ENCODE data around the gene CLCN3. TPM values are rescaled to one million over a fixed set of nuclear protein-coding genes. Genes with fewer than 3 reads are reported as not detected.

Gene CLCN3
- polyA plus RNA-seq, 4 donors = 8.6 to 48.3 (median 19.4) TPM

DNA sequence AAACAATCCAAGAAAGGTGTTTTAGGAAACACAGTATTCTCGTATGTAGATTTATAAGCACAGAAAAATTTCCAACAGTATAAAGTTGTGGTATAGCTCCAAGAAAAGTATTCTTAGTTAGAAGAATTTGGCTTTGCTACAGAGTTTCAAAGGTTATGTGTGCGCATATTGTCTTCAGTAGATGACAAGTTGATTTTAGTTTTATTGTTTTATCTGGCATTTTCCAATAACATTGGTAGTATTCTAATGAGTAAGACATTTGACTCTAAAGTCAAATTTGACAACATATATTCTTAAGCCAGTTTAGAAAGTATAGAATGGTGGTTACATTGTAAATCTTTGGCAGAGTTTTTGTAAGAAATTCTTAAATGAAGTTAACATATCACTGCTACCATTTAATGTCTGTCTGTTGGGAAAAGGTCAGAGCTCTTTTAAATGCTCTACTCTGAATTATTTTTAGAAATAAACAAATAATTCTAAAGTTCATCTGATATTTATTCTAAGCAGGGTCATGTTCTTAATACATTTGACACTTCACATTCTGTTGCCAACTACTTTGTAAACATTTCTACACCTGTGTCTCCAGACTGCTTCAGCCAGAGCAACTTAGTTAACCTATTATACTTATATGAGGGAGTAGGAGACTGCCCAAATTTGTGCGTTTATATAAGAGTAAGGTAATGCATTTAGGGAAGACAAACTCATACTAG lies 30.0 kb downstream of the CLCN3 start:
- Histone ChIP-seq H3K9me3 (ENCODE audit: control insufficient read depth in 2 of 2, insufficient read depth in 1 of 2, low read depth in 1 of 2, low read length in 1 of 2) (no peaks in the 10 kb centered on the region), H3K4me3 (ENCODE audit: low read depth in 1 of 3, low read length in 3 of 3) (no peak overlapping the region), H3K36me3 (ENCODE audit: control insufficient read depth in 3 of 3, insufficient read depth in 2 of 3, low read depth in 1 of 3, low read length in 3 of 3) (peaks cover 0 to 6% (median 0%) of the 10 kb centered on the region in 3 donors), H3K4me1 (ENCODE audit: control insufficient read depth in 3 of 3, insufficient read depth in 2 of 3, low read depth in 1 of 3, low read length in 2 of 3) (peaks cover 0 to 4% (median 3%) of the 10 kb centered on the region in 3 donors), H3K27ac (ENCODE audit: low read depth in 1 of 3, low read length in 2 of 3) (no peak overlapping the region), H3K27me3 (ENCODE audit: control insufficient read depth in 3 of 3, insufficient read depth in 3 of 3, low read length in 3 of 3) (no peaks in the 10 kb centered on the region)
- FAIRE-seq (peak; percentile 23), DNase-seq (peak in 1 of 2 donors; percentile 16)
- WGBS, 3 donors = 18 to 51% (median 36%) methylated on average over 3 of the region's 3 CpGs

DNA sequence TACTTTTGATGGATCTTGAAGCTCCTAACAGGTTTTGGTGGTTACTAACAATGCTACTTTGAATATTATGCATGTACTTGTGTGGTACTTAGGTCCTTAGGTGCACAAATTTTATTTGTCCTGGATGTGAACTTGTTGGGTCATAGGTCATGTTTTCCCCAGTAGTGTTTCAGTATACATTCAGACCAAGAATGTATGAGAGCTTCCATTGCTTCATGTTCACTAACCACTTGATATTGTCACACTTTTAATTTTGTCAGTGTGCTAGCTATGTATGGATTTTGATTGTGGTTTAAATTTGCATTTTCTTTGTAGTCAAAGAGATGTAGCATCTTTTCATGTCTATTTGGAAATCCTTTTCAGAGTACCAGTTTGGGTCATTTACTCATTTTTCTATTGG lies 32.2 kb downstream of the CLCN3 start:
- Histone ChIP-seq H3K9me3 (ENCODE audit: control insufficient read depth in 2 of 2, insufficient read depth in 1 of 2, low read depth in 1 of 2, low read length in 1 of 2) (no peaks in the 10 kb centered on the region), H3K27me3 (ENCODE audit: control insufficient read depth in 3 of 3, insufficient read depth in 3 of 3, low read length in 3 of 3) (no peaks in the 10 kb centered on the region), H3K27ac (ENCODE audit: low read depth in 1 of 3, low read length in 2 of 3) (no peak overlapping the region), H3K4me1 (ENCODE audit: control insufficient read depth in 3 of 3, insufficient read depth in 2 of 3, low read depth in 1 of 3, low read length in 2 of 3) (peaks cover 3 to 7% (median 3%) of the 10 kb centered on the region in 3 donors), H3K4me3 (ENCODE audit: low read depth in 1 of 3, low read length in 3 of 3) (no peak overlapping the region), H3K36me3 (ENCODE audit: control insufficient read depth in 3 of 3, insufficient read depth in 2 of 3, low read depth in 1 of 3, low read length in 3 of 3) (peaks cover 0 to 8% (median 2%) of the 10 kb centered on the region in 3 donors)
- FAIRE-seq (no peak), DNase-seq (no peak)

DNA sequence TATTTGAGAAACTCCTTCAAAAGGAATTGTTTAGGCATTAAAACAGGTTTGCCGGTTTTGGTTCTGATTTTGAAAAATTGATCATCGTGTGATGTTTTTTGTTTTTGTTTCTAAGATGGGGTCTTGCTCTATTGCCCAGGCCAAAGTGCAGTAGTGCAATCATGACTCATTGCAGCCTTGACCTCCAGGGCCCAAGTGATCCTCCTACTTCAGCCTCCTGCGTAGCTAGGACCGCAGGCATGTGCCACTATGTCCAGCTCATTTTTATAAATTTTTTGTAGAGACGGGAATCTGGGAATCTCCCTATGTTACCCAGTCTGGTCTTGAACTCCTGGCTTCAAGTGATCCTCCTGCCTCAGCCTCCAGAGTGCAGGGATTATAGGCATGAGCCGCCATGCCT lies 35.0 kb downstream of the CLCN3 start:
- WGBS, 3 donors = 92 to 97% (median 96%) methylated on average over 6 of the region's 6 CpGs
- peaks cover 0 to 8% (median 2%) of the 10 kb centered on the region in 3 donors for H3K36me3 ChIP-seq (ENCODE audit: control insufficient read depth in 3 of 3, insufficient read depth in 2 of 3, low read depth in 1 of 3, low read length in 3 of 3)
- H3K27ac ChIP-seq (ENCODE audit: low read depth in 1 of 3, low read length in 2 of 3) = no peak overlapping the region
- H3K4me1 ChIP-seq (ENCODE audit: control insufficient read depth in 3 of 3, insufficient read depth in 2 of 3, low read depth in 1 of 3, low read length in 2 of 3) = peaks cover 0 to 19% (median 3%) of the 10 kb centered on the region in 3 donors
- H3K27me3 ChIP-seq (ENCODE audit: control insufficient read depth in 3 of 3, insufficient read depth in 3 of 3, low read length in 3 of 3) = no peaks in the 10 kb centered on the region
- H3K9me3 ChIP-seq (ENCODE audit: control insufficient read depth in 2 of 2, insufficient read depth in 1 of 2, low read depth in 1 of 2, low read length in 1 of 2) = no peaks in the 10 kb centered on the region
- H3K4me3 ChIP-seq (ENCODE audit: low read depth in 1 of 3, low read length in 3 of 3) = no peak overlapping the region
- DNase-seq (no peak), FAIRE-seq (no peak)

DNA sequence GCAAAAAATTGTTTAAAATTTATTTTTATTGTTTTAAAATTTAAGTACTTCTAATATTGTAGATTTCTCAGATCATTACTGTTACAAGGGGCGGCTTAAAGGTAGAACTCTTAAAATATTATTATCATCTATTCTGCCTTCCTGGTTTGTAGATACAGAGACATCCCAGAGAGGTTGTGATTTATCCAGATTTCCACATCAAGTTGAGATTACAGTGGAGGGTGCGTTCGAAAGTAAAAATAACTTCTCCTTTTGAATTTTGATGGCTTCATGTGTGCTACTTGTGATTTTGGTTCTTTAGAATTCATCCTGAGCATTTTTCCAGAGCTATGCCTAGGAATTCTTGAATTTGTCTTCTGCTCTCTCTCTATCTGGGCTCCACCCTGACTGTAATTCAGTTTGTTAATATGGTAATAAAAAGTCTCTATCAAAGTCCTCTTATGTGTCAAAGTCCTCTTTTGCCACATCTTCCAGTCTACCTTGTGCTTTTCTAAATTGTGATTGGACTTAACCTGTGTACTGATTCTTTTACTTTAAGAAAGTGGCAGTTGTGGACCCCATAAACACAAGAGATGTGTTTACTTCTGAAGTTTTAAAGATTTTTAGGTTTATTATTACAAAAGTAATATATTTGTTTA lies 37.2 kb downstream of the CLCN3 start:
- peak; percentile 84 to 87 for DNase-seq
- H3K27me3 ChIP-seq (ENCODE audit: control insufficient read depth in 3 of 3, insufficient read depth in 3 of 3, low read length in 3 of 3) = no peaks in the 10 kb centered on the region
- no peak for FAIRE-seq
- no peak overlapping the region for H3K4me3 ChIP-seq (ENCODE audit: low read depth in 1 of 3, low read length in 3 of 3)
- H3K4me1 ChIP-seq (ENCODE audit: control insufficient read depth in 3 of 3, insufficient read depth in 2 of 3, low read depth in 1 of 3, low read length in 2 of 3) = peaks cover 0 to 19% (median 3%) of the 10 kb centered on the region in 3 donors
- peak overlapping the region in 2 of 3 donors; percentile 20 to 91 for H3K27ac ChIP-seq (ENCODE audit: low read depth in 1 of 3, low read length in 2 of 3)
- H3K36me3 ChIP-seq (ENCODE audit: control insufficient read depth in 3 of 3, insufficient read depth in 2 of 3, low read depth in 1 of 3, low read length in 3 of 3) = peaks cover 0 to 8% (median 2%) of the 10 kb centered on the region in 3 donors
- WGBS, 3 donors = 21 to 57% (median 41%) methylated on average over 3 of the region's 3 CpGs
- no peaks in the 10 kb centered on the region for H3K9me3 ChIP-seq (ENCODE audit: control insufficient read depth in 2 of 2, insufficient read depth in 1 of 2, low read depth in 1 of 2, low read length in 1 of 2)

DNA sequence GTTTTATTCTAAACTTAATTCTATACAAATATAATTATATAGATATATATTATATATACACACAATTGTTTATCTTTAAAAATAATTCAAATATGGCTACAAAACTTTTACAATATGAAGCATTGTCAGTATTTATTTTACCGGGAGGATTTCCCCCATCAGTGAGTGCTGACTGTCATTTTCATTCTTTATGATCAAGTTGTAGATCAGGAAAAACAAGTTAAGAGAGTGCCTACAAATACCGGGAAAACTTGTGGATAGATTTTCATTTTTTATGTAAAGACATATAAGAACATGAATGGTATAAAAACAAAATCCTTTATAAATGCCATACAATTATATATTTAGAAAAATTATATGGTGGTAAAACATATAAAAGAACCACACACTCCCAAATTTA lies 37.8 kb downstream of the CLCN3 start:
- no peak overlapping the region for H3K4me3 ChIP-seq (ENCODE audit: low read depth in 1 of 3, low read length in 3 of 3)
- no peaks in the 10 kb centered on the region for H3K27me3 ChIP-seq (ENCODE audit: control insufficient read depth in 3 of 3, insufficient read depth in 3 of 3, low read length in 3 of 3)
- H3K9me3 ChIP-seq (ENCODE audit: control insufficient read depth in 2 of 2, insufficient read depth in 1 of 2, low read depth in 1 of 2, low read length in 1 of 2) = no peaks in the 10 kb centered on the region
- no peak for FAIRE-seq
- H3K27ac ChIP-seq (ENCODE audit: low read depth in 1 of 3, low read length in 2 of 3) = peak overlapping the region in 1 of 3 donors; percentile 91
- H3K4me1 ChIP-seq (ENCODE audit: control insufficient read depth in 3 of 3, insufficient read depth in 2 of 3, low read depth in 1 of 3, low read length in 2 of 3) = peaks cover 0 to 20% (median 3%) of the 10 kb centered on the region in 3 donors
- 14 to 64% (median 26%) methylated on average over 2 of the region's 2 CpGs for WGBS, 3 donors
- H3K36me3 ChIP-seq (ENCODE audit: control insufficient read depth in 3 of 3, insufficient read depth in 2 of 3, low read depth in 1 of 3, low read length in 3 of 3) = peaks cover 0 to 7% (median 2%) of the 10 kb centered on the region in 3 donors
- peak; percentile 22 to 35 for DNase-seq

DNA sequence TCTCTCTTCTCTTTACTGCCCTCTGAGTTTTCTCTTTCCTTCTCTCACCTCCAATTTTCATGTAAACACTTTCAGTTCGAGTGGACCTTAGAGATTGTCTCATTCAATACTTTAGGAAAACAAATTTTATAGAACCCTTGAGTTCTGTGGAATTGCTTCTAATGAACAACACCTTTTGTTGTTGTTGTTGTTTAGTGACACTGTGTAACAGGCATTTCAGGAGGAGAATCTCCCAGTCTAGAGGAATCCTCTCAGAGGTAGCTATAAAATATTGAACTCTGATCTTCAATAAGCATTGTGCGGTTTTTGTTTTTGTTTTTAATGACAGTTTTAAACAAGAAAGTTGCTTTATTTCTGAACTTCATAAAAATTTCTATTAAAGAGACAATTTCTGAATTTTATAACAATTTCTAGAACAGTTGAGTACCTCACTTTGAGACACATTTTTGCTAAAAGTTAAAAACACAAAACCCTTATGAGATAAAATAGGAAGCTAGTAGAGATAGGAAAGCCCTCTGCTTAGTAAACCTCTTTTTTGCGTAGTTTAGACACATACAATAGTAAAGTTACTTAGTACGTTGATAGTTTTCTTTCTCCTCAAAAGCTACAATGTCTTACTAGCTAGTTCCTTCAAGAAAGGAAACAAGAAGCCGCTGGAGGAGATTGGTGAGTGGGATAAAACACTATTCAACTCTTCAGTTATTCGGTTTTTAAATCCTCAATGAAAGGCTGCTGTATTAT lies 38.8 kb downstream of the CLCN3 start:
- Histone ChIP-seq H3K4me3 (ENCODE audit: low read depth in 1 of 3, low read length in 3 of 3) (no peak overlapping the region), H3K36me3 (ENCODE audit: control insufficient read depth in 3 of 3, insufficient read depth in 2 of 3, low read depth in 1 of 3, low read length in 3 of 3) (peaks cover 0 to 6% (median 2%) of the 10 kb centered on the region in 3 donors), H3K4me1 (ENCODE audit: control insufficient read depth in 3 of 3, insufficient read depth in 2 of 3, low read depth in 1 of 3, low read length in 2 of 3) (peaks cover 0 to 24% (median 3%) of the 10 kb centered on the region in 3 donors), H3K9me3 (ENCODE audit: control insufficient read depth in 2 of 2, insufficient read depth in 1 of 2, low read depth in 1 of 2, low read length in 1 of 2) (no peaks in the 10 kb centered on the region), H3K27ac (ENCODE audit: low read depth in 1 of 3, low read length in 2 of 3) (peak overlapping the region; percentile 34 to 91 (median 55)), H3K27me3 (ENCODE audit: control insufficient read depth in 3 of 3, insufficient read depth in 3 of 3, low read length in 3 of 3) (no peaks in the 10 kb centered on the region)
- DNase-seq (peak; percentile 26 to 30), FAIRE-seq (peak; percentile 82)
- WGBS, 3 donors = 19 to 51% (median 38%) methylated on average over 6 of the region's 6 CpGs

DNA sequence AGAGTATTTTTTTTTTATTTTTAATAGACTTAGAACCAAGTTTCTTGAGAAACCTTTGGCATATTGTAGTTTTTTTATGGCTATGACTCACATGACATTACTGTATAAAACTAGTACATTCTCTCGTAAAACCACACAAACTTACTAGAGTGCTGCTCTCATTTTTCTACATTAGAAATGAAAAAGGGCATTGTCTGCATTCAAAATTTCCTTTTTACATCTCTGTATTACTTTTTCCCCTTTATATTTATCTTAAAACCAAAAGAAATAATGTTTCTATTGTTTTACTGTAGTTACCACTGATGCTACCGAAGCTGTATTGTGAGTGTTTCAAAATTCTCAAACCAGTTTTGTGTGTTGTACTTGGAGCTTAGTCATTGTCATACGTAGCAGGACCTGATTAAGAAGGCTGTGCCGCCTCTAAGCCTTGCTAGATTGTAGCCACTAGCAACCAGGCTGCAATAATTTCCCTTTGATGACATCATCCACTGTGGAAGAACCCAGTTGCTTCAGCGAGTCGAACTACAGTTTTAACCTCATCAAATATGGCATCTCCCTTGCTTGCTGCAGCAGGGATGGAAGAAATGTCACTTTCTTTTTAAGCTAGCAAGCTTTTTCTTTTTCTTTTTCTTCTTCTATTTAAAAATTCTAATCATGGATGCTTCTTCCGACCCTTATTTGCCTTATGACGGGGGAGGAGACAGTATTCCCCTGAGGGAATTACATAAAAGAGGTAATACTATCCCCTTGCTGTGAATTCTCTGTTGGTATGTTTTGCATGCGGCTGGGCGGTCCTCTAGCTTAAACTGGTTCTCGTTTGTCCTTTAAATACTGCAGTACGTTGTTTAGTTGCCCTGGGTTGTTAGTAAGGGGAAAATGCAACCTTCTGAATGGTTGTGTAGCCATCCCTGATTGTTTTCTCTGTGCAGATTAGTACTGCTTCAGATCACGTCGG lies 39.6 kb downstream of the CLCN3 start:
- peak overlapping the region in 2 of 3 donors; percentile 51 to 65 for H3K4me3 ChIP-seq (ENCODE audit: low read depth in 1 of 3, low read length in 3 of 3)
- peak; percentile 96 for FAIRE-seq
- peaks cover 0 to 6% (median 2%) of the 10 kb centered on the region in 3 donors for H3K36me3 ChIP-seq (ENCODE audit: control insufficient read depth in 3 of 3, insufficient read depth in 2 of 3, low read depth in 1 of 3, low read length in 3 of 3)
- peak; percentile 97 to 99 for DNase-seq
- H3K27me3 ChIP-seq (ENCODE audit: control insufficient read depth in 3 of 3, insufficient read depth in 3 of 3, low read length in 3 of 3) = no peaks in the 10 kb centered on the region
- H3K4me1 ChIP-seq (ENCODE audit: control insufficient read depth in 3 of 3, insufficient read depth in 2 of 3, low read depth in 1 of 3, low read length in 2 of 3) = peaks cover 0 to 26% (median 3%) of the 10 kb centered on the region in 3 donors
- 3 to 13% (median 5%) methylated on average over 14 of the region's 14 CpGs for WGBS, 3 donors
- no peaks in the 10 kb centered on the region for H3K9me3 ChIP-seq (ENCODE audit: control insufficient read depth in 2 of 2, insufficient read depth in 1 of 2, low read depth in 1 of 2, low read length in 1 of 2)
- H3K27ac ChIP-seq (ENCODE audit: low read depth in 1 of 3, low read length in 2 of 3) = peak overlapping the region; percentile 83 to 95 (median 91)
